CD4-positive, alpha-beta T cell treated with Interleukin-4 for 1 hour (primary cell): Measurements from ENCODE around the gene SDR42E2.

Source experiments
- DNase-seq, 2 donors: peaks; one replicate each; pipeline ENCODE4 v3.0.0-alpha.2; 2020 to 2022

SDR42E2 gene

GRCh38 chr16:22192261-22193062 lies 30.2 kb downstream of the SDR42E2 start:
- peak; percentile 93 to 94 for DNase-seq

- no peak for DNase-seq
Observed at GRCh38 chr16:22193063-22193411, 30.7 kb downstream of the SDR42E2 start.

- DNase-seq: peak; percentile 60 to 65
Observed at GRCh38 chr16:22194707-22195444, 32.6 kb downstream of the SDR42E2 start.

- DNase-seq: no peak
Observed at GRCh38 chr16:22195445-22195694, 33.1 kb downstream of the SDR42E2 start.

- DNase-seq: peak; percentile 94
Observed at GRCh38 chr16:22195695-22196558, 33.6 kb downstream of the SDR42E2 start.

- DNase-seq: peak in 1 of 2 donors; percentile 17
Observed at GRCh38 chr16:22196559-22197168, 34.4 kb downstream of the SDR42E2 start.

- no peak for DNase-seq
Observed at GRCh38 chr16:22198547-22199293, 36.4 kb downstream of the SDR42E2 start.

- no peak for DNase-seq
Observed at GRCh38 chr16:22202261-22202637, 39.9 kb downstream of the SDR42E2 start.

GRCh38 chr16:22203091-22203490 lies 40.8 kb downstream of the SDR42E2 start:
- DNase-seq: no peak

- DNase-seq: no peak
Observed at GRCh38 chr16:22204091-22204655, 41.9 kb downstream of the SDR42E2 start.

GRCh38 chr16:22205577-22206012 lies 43.3 kb downstream of the SDR42E2 start:
- DNase-seq: no peak

GRCh38 chr16:22206013-22206841 lies 43.9 kb downstream of the SDR42E2 start, which contains the start of gene EEF2K:
EEF2K (plus strand) TSS chr16:22206278; CDS start chr16:22225730, 19,452 bp downstream.
- DNase-seq: peak; percentile 84

GRCh38 chr16:22206842-22207714 lies 44.8 kb downstream of the SDR42E2 start:
- peak; percentile 67 to 83 for DNase-seq

GRCh38 chr16:22207715-22208360 lies 45.5 kb downstream of the SDR42E2 start:
- DNase-seq: no peak

GRCh38 chr16:22210285-22210684 lies 48.0 kb downstream of the SDR42E2 start:
- no peak for DNase-seq

GRCh38 chr16:22210854-22211253 lies 48.5 kb downstream of the SDR42E2 start:
- no peak for DNase-seq

GRCh38 chr16:22213236-22213635 lies 50.9 kb downstream of the SDR42E2 start:
- no peak for DNase-seq

GRCh38 chr16:22213801-22214200 lies 51.5 kb downstream of the SDR42E2 start:
- no peak for DNase-seq

GRCh38 chr16:22214402-22214801 lies 52.1 kb downstream of the SDR42E2 start:
- DNase-seq: no peak
